NCI-H146 treated with DMSO at 0.1 percent for 48 hours (cell line): ENCODE results near the gene HOXB2.
A peak's percentile ranks its signal among the peaks of the same experiment; 100 is the strongest.

Experiments
- DNase-seq: peaks from one replicate; lab custom pipeline; 2025; ENCODE audit not compliant: unreplicated experiment; lab: John Stamatoyannopoulos, UW

Gene HOXB2

DNA sequence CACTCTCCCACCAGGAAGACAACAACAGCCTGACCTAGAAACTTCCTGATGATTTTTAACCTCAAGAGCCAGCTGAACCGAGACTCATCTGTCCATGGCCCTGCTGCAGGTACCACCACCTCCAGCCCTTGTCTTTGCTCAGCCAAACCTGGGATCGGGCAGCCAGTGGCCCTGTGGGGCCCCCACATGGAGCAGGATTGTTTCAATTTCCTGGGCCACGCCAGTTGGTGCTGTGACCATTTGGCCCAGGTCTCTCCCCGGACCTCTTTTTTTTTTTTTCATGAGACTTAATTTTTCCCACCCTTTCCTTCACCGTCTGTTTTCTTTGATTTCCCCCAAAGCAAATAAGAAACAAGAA is 8.3 kb upstream of the HOXB2 start:
- DNase-seq = no peak

DNA sequence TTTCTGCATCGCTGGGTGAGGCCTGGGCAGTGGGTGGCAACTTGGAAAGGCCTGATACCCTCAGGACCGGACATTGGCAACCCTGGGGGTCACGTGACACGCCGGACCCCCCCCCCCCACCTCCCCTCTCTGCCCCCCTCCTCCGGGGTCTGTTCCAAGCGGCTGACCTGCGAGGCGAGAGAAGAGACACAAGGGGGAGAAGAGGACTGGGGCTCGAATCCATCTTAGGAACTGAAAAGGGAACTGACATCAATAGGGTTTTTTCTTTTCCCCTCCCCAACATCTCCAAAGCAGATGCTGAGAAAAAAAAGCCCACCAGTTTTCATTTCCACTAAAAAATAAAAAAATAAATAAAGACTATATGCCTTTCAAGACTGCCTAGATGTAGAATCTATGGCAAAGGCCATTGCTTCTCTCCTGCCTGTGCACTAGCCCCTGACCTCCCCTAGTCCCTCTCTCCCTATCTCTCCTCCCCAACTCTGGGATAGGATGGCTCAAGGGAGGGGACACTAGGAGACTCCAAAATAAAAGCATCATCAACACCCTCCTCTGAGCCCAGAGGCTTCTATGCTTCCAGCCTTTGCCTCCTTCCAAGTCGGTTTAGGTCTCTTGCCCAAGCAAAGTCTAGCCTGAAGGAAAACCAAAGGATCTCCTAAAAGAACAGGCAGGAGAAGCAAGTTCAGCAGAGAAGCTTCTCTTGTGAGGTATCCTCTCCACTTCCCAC is 7.7 kb upstream of the HOXB2 start:
- no peak for DNase-seq

GRCh38 chr17:48551596-48552465 is 6.9 kb upstream of the HOXB2 start:
- no peak for DNase-seq

DNA sequence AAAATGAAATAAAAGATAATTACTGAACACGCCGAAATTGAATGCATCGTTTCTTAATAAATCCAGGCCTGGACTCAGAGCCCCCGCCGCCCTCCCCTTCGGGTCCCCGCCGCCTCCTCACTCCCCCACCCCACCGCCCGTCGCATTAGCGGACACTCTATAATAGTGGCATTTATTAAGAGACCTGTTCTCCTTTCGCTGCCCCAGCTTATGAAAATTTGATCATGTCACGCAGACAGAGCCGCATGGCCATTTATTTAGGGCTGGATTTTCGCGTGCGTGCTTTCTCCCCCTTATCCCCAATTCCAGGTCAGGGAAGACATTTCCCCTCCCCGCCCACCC is 6.3 kb upstream of the HOXB2 start:
- no peak for DNase-seq

DNA sequence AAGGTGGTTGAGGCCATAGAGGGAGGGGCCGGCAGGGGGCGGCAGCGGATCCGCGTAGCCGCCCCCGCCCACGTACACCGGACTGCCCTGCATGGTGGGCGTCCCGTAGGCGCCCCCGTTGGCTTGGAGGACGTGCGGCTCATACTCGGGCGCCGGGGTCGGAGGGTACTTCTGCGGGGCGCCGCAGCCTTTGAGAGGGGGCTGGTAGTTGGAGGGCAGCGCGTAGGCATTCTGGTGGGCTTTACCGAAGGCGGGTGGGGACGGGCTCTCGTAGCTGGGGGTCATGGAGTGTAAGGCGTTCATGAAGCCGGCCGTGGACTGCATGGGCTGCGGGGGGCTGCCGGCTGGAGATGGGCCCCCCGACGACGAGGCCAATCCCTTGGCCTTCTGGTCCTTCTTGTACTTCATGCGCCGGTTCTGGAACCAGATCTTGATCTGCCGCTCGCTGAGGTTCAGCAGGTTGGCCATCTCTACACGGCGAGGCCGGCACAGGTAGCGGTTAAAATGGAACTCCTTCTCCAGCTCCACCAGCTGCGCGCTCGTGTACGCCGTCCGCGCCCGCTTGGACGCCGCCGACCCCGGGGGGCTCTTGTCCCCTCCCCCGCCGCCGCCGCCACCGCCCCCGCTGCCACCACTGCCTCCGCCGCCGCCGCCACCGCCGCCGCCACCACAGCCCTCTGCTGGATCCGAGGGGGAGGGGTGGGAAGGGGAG is 5.7 kb upstream of the HOXB2 start:
- DNase-seq = no peak

- DNase-seq = no peak
Observed at GRCh38 chr17:48549914-48550501, 5.1 kb upstream of the HOXB2 start.

DNA sequence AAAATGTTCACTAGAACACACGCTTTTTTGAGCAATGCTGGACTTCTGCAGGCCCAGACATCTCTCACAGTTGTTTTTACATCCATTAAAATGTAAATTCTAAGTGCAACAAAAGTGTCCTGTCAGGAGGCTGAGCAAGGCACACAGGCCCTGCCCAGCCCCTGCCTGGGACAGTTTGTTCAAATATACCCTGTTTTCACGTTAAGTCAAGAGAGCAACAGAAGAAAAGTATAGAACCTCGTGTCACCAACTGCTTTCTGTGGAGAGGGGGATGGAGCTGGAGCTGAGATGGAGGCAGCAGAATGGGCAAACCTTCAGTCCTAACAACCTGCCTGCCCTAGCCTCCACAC is 4.3 kb upstream of the HOXB2 start:
- no peak for DNase-seq

GRCh38 chr17:48548523-48549280 is 3.8 kb upstream of the HOXB2 start:
- DNase-seq = no peak

DNA sequence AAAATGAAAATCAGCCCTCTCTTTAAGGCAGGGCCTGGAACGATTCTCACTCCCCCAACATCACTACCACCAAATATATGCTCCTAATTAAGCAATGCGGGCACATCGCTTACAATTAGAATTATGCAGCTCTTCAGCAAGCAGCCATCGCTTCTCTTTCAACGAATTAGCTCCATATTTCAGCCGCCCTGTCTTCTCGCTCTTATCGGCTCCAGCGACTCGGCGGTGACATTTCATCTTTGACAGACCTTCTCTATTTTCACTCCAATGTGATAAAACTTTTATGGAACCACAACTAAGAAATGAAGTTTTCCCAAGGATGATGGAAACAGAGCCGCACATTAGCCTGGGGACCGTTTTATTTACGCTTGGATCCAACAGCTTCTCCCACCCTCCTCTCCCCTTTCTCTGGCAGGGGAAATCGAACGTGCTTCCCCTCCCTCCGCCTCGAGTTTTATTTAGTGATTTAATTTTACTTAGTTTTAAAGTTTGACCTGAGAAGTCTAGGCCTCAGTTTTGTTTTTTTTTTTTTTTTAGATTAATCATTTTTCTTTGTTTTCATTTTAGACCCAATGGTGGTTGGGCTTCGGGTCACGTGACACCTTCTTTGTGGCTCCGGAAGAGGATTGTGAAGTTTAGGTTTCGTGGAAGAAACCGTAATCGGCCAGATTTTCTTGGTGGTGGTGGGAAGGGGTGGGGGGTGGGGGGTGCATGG is 3.1 kb upstream of the HOXB2 start:
- no peak for DNase-seq

DNA sequence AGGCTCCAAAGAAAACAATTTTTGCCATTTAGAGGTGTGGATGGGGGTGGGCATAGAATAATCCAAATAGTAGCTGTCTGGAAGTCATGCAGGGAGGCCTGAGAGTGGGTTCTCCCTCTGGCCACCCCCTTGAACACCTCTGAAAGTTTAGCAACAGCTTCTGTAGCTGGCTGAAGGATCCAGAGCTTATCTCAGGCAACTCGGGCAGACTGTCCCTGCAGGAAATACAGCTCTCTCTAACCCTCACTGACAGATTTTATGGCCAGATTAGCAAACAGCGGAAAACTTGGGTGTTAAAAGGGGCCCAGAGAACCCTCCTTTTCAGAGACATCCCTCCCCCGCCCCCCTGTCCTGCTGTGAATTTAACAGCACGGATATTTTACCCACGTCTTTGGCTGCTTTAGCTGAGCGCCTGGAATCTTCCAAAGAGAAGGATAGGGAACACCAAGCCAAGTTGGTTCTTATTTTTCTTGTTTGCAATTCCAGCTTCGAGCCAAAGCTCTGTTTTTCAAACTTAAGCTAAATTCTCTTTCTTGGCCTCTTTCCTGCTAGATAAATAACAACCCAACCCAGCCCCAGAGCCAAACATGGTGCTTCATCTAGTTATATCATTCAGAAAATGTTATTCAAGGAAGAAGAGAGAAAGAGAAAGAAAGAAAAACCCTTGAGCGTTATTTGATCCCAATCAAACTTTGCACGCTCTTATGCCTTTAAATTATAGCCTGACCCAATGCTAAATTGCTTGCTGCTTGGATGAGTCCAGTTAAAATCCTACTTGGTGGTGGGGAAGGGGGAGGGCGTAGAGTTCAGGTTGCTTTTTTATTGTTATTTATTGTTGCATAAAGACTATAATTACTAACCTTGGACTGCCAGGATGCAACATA is 2.3 kb upstream of the HOXB2 start:
- DNase-seq = no peak

GRCh38 chr17:48546137-48546923 is 1.4 kb upstream of the HOXB2 start:
- no peak for DNase-seq

DNA sequence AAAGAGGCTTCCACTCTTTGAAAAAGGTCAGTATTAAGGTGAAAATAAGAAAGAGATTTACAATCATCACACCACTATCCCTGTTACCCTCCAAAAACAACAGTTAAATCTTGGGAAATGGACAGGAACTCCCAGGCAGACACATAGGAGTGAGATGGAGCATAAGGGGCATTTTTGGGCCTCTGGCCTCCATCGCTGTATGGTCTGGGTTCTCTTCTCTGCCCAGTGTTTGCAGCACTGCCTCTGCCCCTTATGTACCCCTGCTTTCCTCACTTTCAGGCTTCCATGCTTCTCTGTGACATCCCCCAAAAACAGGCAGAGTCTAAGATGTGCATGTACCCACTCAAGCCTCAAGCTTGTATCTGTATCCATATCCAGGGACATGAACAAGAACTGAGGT is 630 bp upstream of the HOXB2 start:
- DNase-seq = no peak

DNA sequence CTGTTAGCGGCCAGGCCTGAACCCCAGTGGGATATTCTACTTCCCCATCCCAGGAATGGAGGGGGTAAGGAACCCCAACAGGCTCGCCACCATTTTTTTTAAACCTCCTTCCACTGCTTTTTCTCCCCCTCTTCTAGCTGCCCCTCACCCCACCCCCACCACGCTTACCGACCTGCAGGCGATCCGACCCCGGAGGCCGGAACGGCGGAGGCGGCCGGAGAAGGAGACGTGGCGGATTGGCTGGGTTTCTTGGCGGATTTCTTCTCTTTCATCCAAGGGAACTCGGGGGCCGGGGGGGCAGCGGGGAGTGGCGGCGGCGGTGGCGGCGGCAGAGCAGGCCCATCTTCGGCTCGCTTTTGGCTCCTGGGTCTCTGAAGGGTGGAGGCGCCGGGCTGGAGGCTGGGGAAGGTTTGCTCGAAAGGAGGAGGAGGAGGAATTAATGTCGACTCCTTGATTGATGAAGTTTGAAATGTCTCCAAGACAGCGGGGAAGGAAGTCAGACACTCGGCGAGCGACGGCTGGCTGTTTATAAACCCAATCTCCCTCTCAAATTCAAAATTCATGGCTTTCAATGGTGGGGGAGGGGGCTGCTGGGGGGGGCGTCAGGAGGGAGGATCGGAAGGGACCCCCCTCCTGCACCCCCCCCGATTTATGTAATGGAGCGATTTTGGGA is 424 bp downstream of the HOXB2 start:
- no peak for DNase-seq

DNA sequence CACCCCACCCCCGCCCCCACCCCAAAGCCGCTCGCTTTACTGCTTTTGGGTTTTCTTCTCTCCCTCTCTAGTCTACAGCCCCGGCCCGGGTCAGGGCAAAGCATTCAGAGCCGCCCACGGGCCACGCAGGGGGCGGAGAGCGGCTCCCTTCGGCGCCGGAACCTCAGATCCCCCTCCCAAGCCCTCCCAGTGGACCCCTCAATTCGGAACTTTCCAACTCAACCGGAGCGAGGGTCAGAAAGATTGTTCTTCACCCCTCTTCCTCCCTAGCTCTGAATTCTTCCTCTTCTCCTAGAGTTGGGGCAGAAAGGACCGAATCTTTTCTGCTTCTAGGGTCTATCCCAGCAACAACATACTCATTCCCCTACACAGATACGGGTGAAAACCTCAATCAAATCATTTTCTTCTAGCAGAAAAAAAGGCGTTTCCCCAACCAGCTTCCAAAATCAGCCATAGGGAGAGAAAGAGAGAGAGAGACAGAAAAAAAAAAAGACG is 1.0 kb downstream of the HOXB2 start:
- no peak for DNase-seq

- DNase-seq = no peak
Observed at GRCh38 chr17:48543107-48543853, 1.6 kb downstream of the HOXB2 start.

DNA sequence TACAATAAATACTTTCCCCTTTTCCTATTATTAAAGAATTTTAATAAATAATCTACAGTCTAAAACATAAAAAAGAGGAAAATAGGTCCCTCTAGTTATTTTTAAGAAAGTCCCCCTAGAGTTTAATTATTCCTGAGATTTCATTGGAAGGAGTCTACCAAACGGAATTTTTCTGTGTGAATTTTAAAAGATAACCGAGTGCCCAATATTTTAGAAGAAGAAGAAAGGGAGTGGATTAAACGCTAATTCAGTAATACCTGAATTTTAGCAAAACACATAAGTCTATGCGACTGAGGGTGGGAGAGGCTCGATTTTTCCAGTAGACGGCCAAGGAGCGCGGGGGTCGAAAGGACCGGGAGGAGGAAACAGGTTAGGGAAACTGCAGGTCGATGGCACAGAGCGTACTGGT is 2.2 kb downstream of the HOXB2 start:
- peak; percentile 17 for DNase-seq

- no peak for DNase-seq
Observed at GRCh38 chr17:48542114-48542656, 2.7 kb downstream of the HOXB2 start.
